Gastrocnemius medialis (tissue), 4 donors: Measurements from ENCODE around the gene CHKA.

ENCODE experiments used
- CTCF ChIP-seq, 5 experiments: fragments of 450-650 bp in 3 of 5; fragments of 200-600 bp in 2 of 5; sonication (generic) in 2 of 5; IDR thresholded peaks in 4 of 5; conservative IDR thresholded peaks in 1 of 5; 1 replicate in 4 of 5; 2 replicates in 1 of 5; pipeline ENCODE4 v1.5.1; 2016 to 2019; ENCODE audit warnings: antibody characterized with exemption in 5 of 5, mild to moderate bottlenecking in 3 of 5, moderate library complexity in 3 of 5
- POLR2A ChIP-seq, 2 donors: fragments of 450-650 bp; IDR thresholded peaks; one replicate each; pipeline ENCODE4 v1.6.1; 2017; ENCODE audit warnings: antibody characterized with exemption in 2 of 2, mild to moderate bottlenecking in 2 of 2, moderate library complexity in 2 of 2

- TF ChIP-seq POLR2A (IDR thresholded peaks at IDR 0.05), result no peak
- no peak for TF ChIP-seq CTCF (IDR thresholded peaks at IDR 0.05 in 4 of 5, conservative IDR thresholded peaks at IDR 0.05 in 1 of 5)
Measured at GRCh38 chr11:68065841-68066240, 55.3 kb downstream of the CHKA start.
